K562 (cell line): Measurements from ENCODE around the gene SLC4A9. TPM values are rescaled to one million over a fixed set of nuclear protein-coding genes. Genes with fewer than 3 reads are reported as not detected.

Source experiments
- ATAC-seq: fragments of 200-7000 bp; cut with Tn5 transposase; 3 replicates; pipeline ENCODE4 v1.9.1; 2020; ENCODE audit warnings: moderate library complexity
- BruUV-seq: library from RNA; stranded (reverse); fragments of 400-500 nt; replicated peaks from 2 replicates; lab custom pipeline; 2021; lab: Mats Ljungman, UMichigan
- CTCF ChIA-PET: fragments of 300-600 bp; formaldehyde crosslinking; extraction: SDS; loops from one replicate; lab custom pipeline; 2021; ENCODE audit warnings: low intra/inter-chr PET ratio; lab: Yijun Ruan, JAX
- POLR2A ChIA-PET: fragments of 300-600, 350-650 bp; sonication (Branson Sonifier 250); formaldehyde crosslinking; extraction: SDS; loops from one replicate; lab custom pipeline; 2021; ENCODE audit warnings: antibody characterized with exemption, inconsistent platforms; lab: Yijun Ruan, JAX
- DNase-seq, 4 experiments: peaks; one replicate each; pipeline versions ENCODE4 v3.0.0 to v3.0.0-alpha.2; 2011 to 2018; ENCODE audit warnings: low spot score in 3 of 4, mixed read lengths in 3 of 4; ENCODE audit errors: extremely low read depth in 1 of 4
- FAIRE-seq: peaks from 2 replicates; lab custom pipeline; 2011; peaks lifted over from hg19 to GRCh38; lab: Jason Lieb, UNC
- H2AFZ ChIP-seq: 2 replicates; pipeline ENCODE4 v1.6.0; 2011; ENCODE audit warnings: low read depth, low read length, control low read depth, inconsistent platforms
- H3K27ac ChIP-seq: fragments of 200-600 bp; 3 replicates; pipeline ENCODE4 v1.8.0; 2011; ENCODE audit warnings: low read depth, mild to moderate bottlenecking, control low read depth, inconsistent platforms, low read length, moderate library complexity, mixed read lengths; ENCODE audit errors: extremely low read depth
- H3K27me3 ChIP-seq, 2 experiments: fragments of 300-600 bp in 1 of 2; 2 replicates in 1 of 2; 3 replicates in 1 of 2; pipeline versions ENCODE4 v1.6.0 to v1.8.0; 2011; ENCODE audit warnings: inconsistent platforms in 2 of 2, low read length in 2 of 2, mild to moderate bottlenecking in 1 of 2, mixed read lengths in 1 of 2, moderate library complexity in 1 of 2; ENCODE audit not compliant: control insufficient read depth in 2 of 2, insufficient read depth in 2 of 2
- H3K36me3 ChIP-seq: fragments of 300-600 bp; 3 replicates; pipeline ENCODE4 v1.8.0; 2011; ENCODE audit warnings: mild to moderate bottlenecking, low read length, inconsistent platforms; ENCODE audit not compliant: control insufficient read depth, insufficient read depth
- H3K4me1 ChIP-seq, 2 experiments: fragments of 200-600 bp in 1 of 2; replicated peaks in 1 of 2; 2 replicates in 1 of 2; 3 replicates in 1 of 2; pipeline versions ENCODE4 v1.5.1 to v1.8.0; 2011; ENCODE audit warnings: inconsistent platforms in 2 of 2, low read length in 2 of 2, mild to moderate bottlenecking in 1 of 2, mixed read lengths in 1 of 2, moderate library complexity in 1 of 2; ENCODE audit not compliant: control insufficient read depth in 2 of 2, insufficient read depth in 2 of 2
- H3K4me2 ChIP-seq: 2 replicates; pipeline ENCODE4 v1.6.1; 2011; ENCODE audit warnings: low read length, control low read depth, inconsistent platforms, mixed read lengths; ENCODE audit not compliant: insufficient read depth
- H3K4me3 ChIP-seq: fragments of 200-600 bp; sonication (generic), shearing (Covaris generic); 2 replicates; pipeline ENCODE4 v1.5.1; 2016; ENCODE audit warnings: control low read depth, inconsistent platforms
- H3K79me2 ChIP-seq: fragments of 200-600 bp; 3 replicates; pipeline ENCODE4 v1.8.0; 2011; ENCODE audit warnings: low read length, inconsistent platforms; ENCODE audit not compliant: control insufficient read depth, insufficient read depth
- H3K9ac ChIP-seq, 2 experiments: 2 replicates each; pipeline versions ENCODE4 v1.6.0 to v1.6.1; 2011; ENCODE audit warnings: low read depth in 2 of 2, low read length in 2 of 2, control low read depth in 1 of 2, inconsistent platforms in 1 of 2, mild to moderate bottlenecking in 1 of 2, mixed read lengths in 1 of 2; ENCODE audit not compliant: insufficient read depth in 1 of 2
- H3K9me1 ChIP-seq: one replicate; pipeline ENCODE4 v1.6.0; 2011; ENCODE audit warnings: inconsistent platforms, mild to moderate bottlenecking, low read length, moderate library complexity; ENCODE audit not compliant: control insufficient read depth, insufficient read depth
- H3K9me3 ChIP-seq: replicated peaks from 2 replicates; pipeline ENCODE4 v1.5.1; 2011; ENCODE audit warnings: low read depth, low read length, inconsistent platforms; ENCODE audit not compliant: control insufficient read depth, insufficient read depth
- H4K20me1 ChIP-seq: replicated peaks from 2 replicates; pipeline ENCODE4 v1.6.1; 2011; ENCODE audit warnings: low read length, inconsistent platforms, mixed read lengths; ENCODE audit not compliant: control insufficient read depth, insufficient read depth
- BRD4 ChIP-seq: fragments of 200-600 bp; sonication (generic); IDR thresholded peaks from 2 replicates; pipeline ENCODE4 v1.6.1; 2017; ENCODE audit warnings: inconsistent platforms
- CBX1 ChIP-seq: sonication (generic); IDR thresholded peaks from 2 replicates; pipeline ENCODE4 v1.6.1; 2016; ENCODE audit warnings: antibody characterized with exemption, low read depth, mild to moderate bottlenecking
- CEBPB ChIP-seq: fragments of 450-650 bp; IDR thresholded peaks from 2 replicates; pipeline ENCODE4 v1.6.1; 2016; ENCODE audit warnings: missing genetic modification characterization, missing compliant biosample characterization
- EGR1 ChIP-seq: fragments of 450-650 bp; conservative IDR thresholded peaks from 2 replicates; pipeline ENCODE4 v1.6.1; 2017; ENCODE audit warnings: mild to moderate bottlenecking
- ILK ChIP-seq: fragments of 450-650 bp; IDR thresholded peaks from 2 replicates; pipeline ENCODE4 v1.6.1; 2016; ENCODE audit warnings: missing genetic modification characterization, low read depth, mild to moderate bottlenecking, missing compliant biosample characterization, moderate library complexity, borderline replicate concordance
- SMAD2 ChIP-seq: fragments of 150-350 bp; IDR thresholded peaks from 2 replicates; pipeline ENCODE4 v1.6.1; 2014; ENCODE audit warnings: low read depth, mild to moderate bottlenecking, low read length
- ZFPM2 ChIP-seq: fragments of 250-450 bp; sonication (Bioruptor Pico); IDR thresholded peaks from 2 replicates; pipeline ENCODE4 v1.5.1; 2022; ENCODE audit warnings: mild to moderate bottlenecking
- WGBS: fragments of 100-300 bp; shearing (Covaris generic); methylation state at CpG from one replicate; pipeline ENCODE4 v1.1.6; 2016; ENCODE audit warnings: low coverage, mixed read lengths; ENCODE audit not compliant: insufficient coverage; ENCODE audit errors: missing lambda C conversion rate; 5-methylcytosine and 5-hydroxymethylcytosine counted together
- in situ Hi-C: fragments of 300-500 bp; cut with MboI; formaldehyde crosslinking; loops from 4 replicates; pipeline ENCODE4 v1.15.0; 2018; ENCODE audit warnings: inconsistent platforms, mixed read lengths
- intact Hi-C: fragments of 100-400 bp; cut with micrococcal nuclease; formaldehyde crosslinking; loops from 2 replicates; pipeline ENCODE4 v1.14.2; 2022
- polyA plus RNA-seq, 8 experiments: library from polyadenylated mRNA; depleted of rRNA in 4 of 8; stranded (reverse) in 5 of 8; unstranded in 3 of 8; fragments of >200 nt; fragmentation: Nextera tagmentation in 2 of 8; fragmentation: Illumina TruSeq in 1 of 8; extraction: Ambion mirVana in 2 of 8; extraction: Trizol in 1 of 8; gene quantifications; 2 replicates each; pipeline versions ENCODE4 v1.2.1 to v1.2.3, GENCODE V29; 2011 to 2014; ENCODE audit warnings: inconsistent platforms in 1 of 8, missing spikeins in 1 of 8
- total RNA-seq, 7 experiments: library from RNA; depleted of rRNA in 6 of 7; stranded (reverse); fragments of >200 nt in 6 of 7; fragmentation: Illumina TruSeq in 2 of 7; extraction: Trizol in 2 of 7; gene quantifications; 2 replicates each; pipeline versions ENCODE4 v1.2.1 to v1.2.3, GENCODE V29; 2011 to 2021; ENCODE audit warnings: low replicate concordance in 1 of 7
- TF ChIP-seq, protein P1 (sequence below): sonication (generic); formaldehyde crosslinking; IDR thresholded peaks from 2 replicates; pipeline ENCODE4 v1.8.0; 2022; ENCODE audit warnings: missing genetic modification reagents, mild to moderate bottlenecking, moderate library complexity, borderline replicate concordance
- TF ChIP-seq, protein P2 (sequence below): fragments of 450-650 bp; IDR thresholded peaks from 2 replicates; pipeline ENCODE4 v1.6.1; 2017; ENCODE audit warnings: antibody characterized with exemption
- TF ChIP-seq, protein P3 (sequence below): fragments of 250-450 bp; sonication (Bioruptor Pico); IDR thresholded peaks from 2 replicates; pipeline ENCODE4 v1.5.0; 2020; ENCODE audit warnings: mild to moderate bottlenecking, borderline replicate concordance

Gene SLC4A9
- total and polyA plus RNA-seq, 9 of the 15 experiments (the other 6 are each of a cell fraction or from before 2014, with no cell fraction given), result 0.05 to 0.13 TPM; not detected in 7

DNA sequence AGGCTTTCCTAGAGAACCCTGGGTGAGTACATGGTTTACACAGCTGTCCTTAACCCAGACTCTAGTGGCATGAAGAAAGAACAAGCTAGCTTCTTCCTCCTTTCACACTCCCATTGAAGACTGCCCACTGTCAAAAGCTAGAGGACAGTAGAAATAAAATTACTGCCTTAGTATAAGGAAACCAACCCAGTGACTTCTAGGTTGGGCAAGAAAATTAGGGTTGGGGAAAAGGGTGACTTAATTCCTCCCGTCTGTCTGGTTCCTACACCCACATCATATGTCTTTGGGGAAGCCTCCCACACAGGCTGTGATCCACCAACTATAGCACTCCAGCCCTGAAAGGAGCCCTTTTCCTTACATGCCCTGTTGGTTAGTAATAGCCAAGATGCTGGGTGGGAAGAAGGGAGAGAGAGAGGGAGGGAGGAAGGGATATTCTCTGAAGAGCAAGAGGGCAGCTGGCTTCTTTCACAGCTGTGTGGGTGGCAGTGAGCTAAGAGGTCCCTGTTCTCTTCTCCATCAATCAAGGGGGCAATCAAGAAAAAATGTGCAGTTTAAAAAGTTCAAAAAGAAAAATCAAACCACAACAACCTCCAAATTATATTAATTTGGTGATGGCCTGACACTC is 35.3 kb upstream of the SLC4A9 start:
- Histone ChIP-seq H3K27me3 (peaks cover 0 to 4% of the 10 kb centered on the region in 2 experiments; a peak in 3 of 5 replicates), H3K9me3 (no peaks in the 10 kb centered on the region), H3K4me3 (no peak overlapping the region), H3K27ac (no peak overlapping the region), H3K9me1 (no peaks in the 10 kb centered on the region), H2AFZ (no peak overlapping the region), H3K36me3 (no peaks in the 10 kb centered on the region), H3K4me2 (no peak overlapping the region), H3K79me2 (no peaks in the 10 kb centered on the region), H3K4me1 (no peaks in the 10 kb centered on the region), H3K9ac (no peak overlapping the region), H4K20me1 (no peaks in the 10 kb centered on the region)
- in situ Hi-C loops (no loop called here), intact Hi-C loops (no loop called here)
- no peak for DNase-seq
- TF ChIP-seq EGR1 (peak; percentile 34; the same call in 1 of the 2 replicates), CEBPB (tag) (no peak)
- ChIA-PET POLR2A (interaction anchor here (1.0 to 1.4 kb wide), 3 partner anchors 11 to 13 kb away, joined by 3 to 5 read pairs (median 4); no protein-coding TSS in a partner anchor), CTCF (no interaction called here)
- FAIRE-seq, result no peak
- 11% methylated on average over 1 of the region's 1 CpG for WGBS
- BruUV-seq, result no TSS peak
- peak; percentile 27; the same call in 1 of the 3 replicates for ATAC-seq

DNA sequence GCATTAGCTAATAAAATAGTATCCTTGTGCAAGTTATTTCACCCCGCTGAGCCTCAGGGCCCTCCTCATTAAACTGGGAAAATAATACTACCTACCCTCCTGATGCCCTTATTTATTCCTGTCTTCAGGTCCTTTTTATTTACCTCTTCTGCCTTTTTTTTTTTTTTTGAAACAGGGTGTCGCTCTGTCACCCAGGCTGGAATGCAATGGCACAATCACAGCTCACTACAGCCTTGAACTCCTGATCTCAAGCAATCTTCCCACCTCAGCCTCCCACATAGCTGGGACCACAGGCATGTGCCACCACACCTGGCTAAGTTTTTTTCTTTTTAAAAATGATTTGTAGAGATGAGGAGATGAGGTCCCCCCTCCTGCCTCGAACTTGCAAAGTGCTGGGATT is 34.5 kb upstream of the SLC4A9 start:
- DNase-seq (no peak), ATAC-seq (no peak), FAIRE-seq (no peak)
- Histone ChIP-seq H3K79me2 (no peaks in the 10 kb centered on the region), H3K9ac (no peak overlapping the region), H3K27me3 (peaks cover 0 to 4% of the 10 kb centered on the region in 2 experiments; a peak in 2 of 5 replicates), H3K4me2 (no peak overlapping the region), H3K36me3 (no peaks in the 10 kb centered on the region), H3K4me1 (no peaks in the 10 kb centered on the region), H3K9me3 (no peaks in the 10 kb centered on the region), H2AFZ (no peak overlapping the region), H3K9me1 (no peaks in the 10 kb centered on the region), H4K20me1 (no peaks in the 10 kb centered on the region), H3K4me3 (no peak overlapping the region), H3K27ac (no peak overlapping the region)
- no TSS peak for BruUV-seq
- intact Hi-C loops (no loop called here), in situ Hi-C loops (no loop called here)
- CTCF ChIA-PET, result no interaction called here
- whole genome bisulfite sequencing, result 5% methylated on average over 2 of the region's 3 CpGs
- POLR2A ChIA-PET, result interaction anchor here (0.6 to 1.2 kb wide), 3 partner anchors 12 to 27 kb away, joined by 3 to 4 read pairs (median 3); no protein-coding TSS in a partner anchor
- no peak for TF ChIP-seq ILK (tag)
- TF ChIP-seq ZFPM2 (CRISPR knock-in tag), result no peak
- TF ChIP-seq, protein P1, sequence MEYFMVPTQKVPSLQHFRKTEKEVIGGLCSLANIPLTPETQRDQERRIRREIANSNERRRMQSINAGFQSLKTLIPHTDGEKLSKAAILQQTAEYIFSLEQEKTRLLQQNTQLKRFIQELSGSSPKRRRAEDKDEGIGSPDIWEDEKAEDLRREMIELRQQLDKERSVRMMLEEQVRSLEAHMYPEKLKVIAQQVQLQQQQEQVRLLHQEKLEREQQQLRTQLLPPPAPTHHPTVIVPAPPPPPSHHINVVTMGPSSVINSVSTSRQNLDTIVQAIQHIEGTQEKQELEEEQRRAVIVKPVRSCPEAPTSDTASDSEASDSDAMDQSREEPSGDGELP (CRISPR knock-in tag), result no peak
- TF ChIP-seq, protein P2, sequence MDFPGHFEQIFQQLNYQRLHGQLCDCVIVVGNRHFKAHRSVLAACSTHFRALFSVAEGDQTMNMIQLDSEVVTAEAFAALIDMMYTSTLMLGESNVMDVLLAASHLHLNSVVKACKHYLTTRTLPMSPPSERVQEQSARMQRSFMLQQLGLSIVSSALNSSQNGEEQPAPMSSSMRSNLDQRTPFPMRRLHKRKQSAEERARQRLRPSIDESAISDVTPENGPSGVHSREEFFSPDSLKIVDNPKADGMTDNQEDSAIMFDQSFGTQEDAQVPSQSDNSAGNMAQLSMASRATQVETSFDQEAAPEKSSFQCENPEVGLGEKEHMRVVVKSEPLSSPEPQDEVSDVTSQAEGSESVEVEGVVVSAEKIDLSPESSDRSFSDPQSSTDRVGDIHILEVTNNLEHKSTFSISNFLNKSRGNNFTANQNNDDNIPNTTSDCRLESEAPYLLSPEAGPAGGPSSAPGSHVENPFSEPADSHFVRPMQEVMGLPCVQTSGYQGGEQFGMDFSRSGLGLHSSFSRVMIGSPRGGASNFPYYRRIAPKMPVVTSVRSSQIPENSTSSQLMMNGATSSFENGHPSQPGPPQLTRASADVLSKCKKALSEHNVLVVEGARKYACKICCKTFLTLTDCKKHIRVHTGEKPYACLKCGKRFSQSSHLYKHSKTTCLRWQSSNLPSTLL, result no peak
- no peak for TF ChIP-seq SMAD2
- no peak for TF ChIP-seq CBX1
- no peak for TF ChIP-seq BRD4
- TF ChIP-seq, protein P3, sequence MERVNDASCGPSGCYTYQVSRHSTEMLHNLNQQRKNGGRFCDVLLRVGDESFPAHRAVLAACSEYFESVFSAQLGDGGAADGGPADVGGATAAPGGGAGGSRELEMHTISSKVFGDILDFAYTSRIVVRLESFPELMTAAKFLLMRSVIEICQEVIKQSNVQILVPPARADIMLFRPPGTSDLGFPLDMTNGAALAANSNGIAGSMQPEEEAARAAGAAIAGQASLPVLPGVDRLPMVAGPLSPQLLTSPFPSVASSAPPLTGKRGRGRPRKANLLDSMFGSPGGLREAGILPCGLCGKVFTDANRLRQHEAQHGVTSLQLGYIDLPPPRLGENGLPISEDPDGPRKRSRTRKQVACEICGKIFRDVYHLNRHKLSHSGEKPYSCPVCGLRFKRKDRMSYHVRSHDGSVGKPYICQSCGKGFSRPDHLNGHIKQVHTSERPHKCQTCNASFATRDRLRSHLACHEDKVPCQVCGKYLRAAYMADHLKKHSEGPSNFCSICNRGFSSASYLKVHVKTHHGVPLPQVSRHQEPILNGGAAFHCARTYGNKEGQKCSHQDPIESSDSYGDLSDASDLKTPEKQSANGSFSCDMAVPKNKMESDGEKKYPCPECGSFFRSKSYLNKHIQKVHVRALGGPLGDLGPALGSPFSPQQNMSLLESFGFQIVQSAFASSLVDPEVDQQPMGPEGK (CRISPR knock-in tag), result no peak
